NCI-H2081 (cell line): ENCODE data around the gene TAF4.
A peak's percentile ranks its signal among the peaks of the same experiment; 100 is the strongest.
"Not testable (repeated sequence)": the region's sequence is repeated elsewhere in the genome, so short reads cannot be mapped to it uniquely, and the experiment has no call there.

Source experiments
- DNase-seq, 2 experiments: peaks; one replicate each; lab custom pipeline; 2025; lab: John Stamatoyannopoulos, UW

The TAF4 gene

GRCh38 chr20:61979701-61980635 lies 85.7 kb downstream of the TAF4 start:
- DNase-seq = no peak

- DNase-seq = no peak
These were observed 86.6 kb downstream of the TAF4 start for GRCh38 chr20:61979090-61979489.

- no peak for DNase-seq
These were observed 87.2 kb downstream of the TAF4 start for GRCh38 chr20:61978491-61978890.

- no peak for DNase-seq
These were observed 88.3 kb downstream of the TAF4 start for GRCh38 chr20:61977419-61977786.

GRCh38 chr20:61976644-61977418 lies 88.8 kb downstream of the TAF4 start:
- DNase-seq = no peak

GRCh38 chr20:61976263-61976643 lies 89.4 kb downstream of the TAF4 start:
- DNase-seq = no peak

GRCh38 chr20:61975407-61976129 lies 90.1 kb downstream of the TAF4 start:
- peak; percentile 2 to 58 for DNase-seq

- no peak for DNase-seq
These were observed 91.4 kb downstream of the TAF4 start for GRCh38 chr20:61974357-61974665.

- no peak for DNase-seq
These were observed 91.9 kb downstream of the TAF4 start for GRCh38 chr20:61973515-61974356.

GRCh38 chr20:61972636-61973508 lies 92.8 kb downstream of the TAF4 start:
- DNase-seq = no peak

GRCh38 chr20:61971595-61971994 lies 94.1 kb downstream of the TAF4 start:
- DNase-seq = not testable (repeated sequence)

- no peak for DNase-seq
These were observed 95.3 kb downstream of the TAF4 start for GRCh38 chr20:61970357-61970756.

GRCh38 chr20:61969806-61970205 lies 95.9 kb downstream of the TAF4 start:
- no peak for DNase-seq

- DNase-seq = no peak
These were observed 96.7 kb downstream of the TAF4 start for GRCh38 chr20:61968932-61969331.

- DNase-seq = no peak
These were observed 97.5 kb downstream of the TAF4 start for GRCh38 chr20:61968036-61968810.

- no peak for DNase-seq
These were observed 98.4 kb downstream of the TAF4 start for GRCh38 chr20:61967300-61967699.

GRCh38 chr20:61966492-61967244 lies 99.0 kb downstream of the TAF4 start:
- no peak for DNase-seq

- no peak for DNase-seq
These were observed 99.8 kb downstream of the TAF4 start for GRCh38 chr20:61965606-61966491.
